ENCODE measurements around the gene SPINK1.

- no peak for TF ChIP-seq POLR2A (IDR thresholded peaks at IDR 0.05)
- TF ChIP-seq POLR2AphosphoS5 (IDR thresholded peaks at IDR 0.05): no peak
- TF ChIP-seq, protein P1, sequence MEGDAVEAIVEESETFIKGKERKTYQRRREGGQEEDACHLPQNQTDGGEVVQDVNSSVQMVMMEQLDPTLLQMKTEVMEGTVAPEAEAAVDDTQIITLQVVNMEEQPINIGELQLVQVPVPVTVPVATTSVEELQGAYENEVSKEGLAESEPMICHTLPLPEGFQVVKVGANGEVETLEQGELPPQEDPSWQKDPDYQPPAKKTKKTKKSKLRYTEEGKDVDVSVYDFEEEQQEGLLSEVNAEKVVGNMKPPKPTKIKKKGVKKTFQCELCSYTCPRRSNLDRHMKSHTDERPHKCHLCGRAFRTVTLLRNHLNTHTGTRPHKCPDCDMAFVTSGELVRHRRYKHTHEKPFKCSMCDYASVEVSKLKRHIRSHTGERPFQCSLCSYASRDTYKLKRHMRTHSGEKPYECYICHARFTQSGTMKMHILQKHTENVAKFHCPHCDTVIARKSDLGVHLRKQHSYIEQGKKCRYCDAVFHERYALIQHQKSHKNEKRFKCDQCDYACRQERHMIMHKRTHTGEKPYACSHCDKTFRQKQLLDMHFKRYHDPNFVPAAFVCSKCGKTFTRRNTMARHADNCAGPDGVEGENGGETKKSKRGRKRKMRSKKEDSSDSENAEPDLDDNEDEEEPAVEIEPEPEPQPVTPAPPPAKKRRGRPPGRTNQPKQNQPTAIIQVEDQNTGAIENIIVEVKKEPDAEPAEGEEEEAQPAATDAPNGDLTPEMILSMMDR (IDR thresholded peaks at IDR 0.05 in 8 of 11, conservative IDR thresholded peaks at IDR 0.05 in 3 of 11): no peak
Measured at GRCh38 chr5:147863454-147864158, 32.1 kb upstream of the SPINK1 start.

All from spleen (tissue), 7 donors.